Ishikawa (cell line): ENCODE data around the gene FHOD1.
A peak's percentile ranks its signal among the peaks of the same experiment; 100 is the strongest.

Experiments used
- CEBPB ChIP-seq: IDR thresholded peaks from 2 replicates; pipeline ENCODE4 v1.6.1; 2012
- CREB1 ChIP-seq: IDR thresholded peaks from 2 replicates; pipeline ENCODE4 v1.6.1; 2012; ENCODE audit warnings: low read depth
- EGR1 ChIP-seq: IDR thresholded peaks from 2 replicates; pipeline ENCODE4 v1.6.1; 2012
- EP300 ChIP-seq: IDR thresholded peaks from 2 replicates; pipeline ENCODE4 v1.6.1; 2012; ENCODE audit warnings: borderline replicate concordance
- FOXM1 ChIP-seq: IDR thresholded peaks from 2 replicates; pipeline ENCODE4 v1.6.1; 2012; ENCODE audit warnings: low read depth, borderline replicate concordance
- MAX ChIP-seq: IDR thresholded peaks from 2 replicates; pipeline ENCODE4 v1.6.1; 2012
- NFIC ChIP-seq: IDR thresholded peaks from 2 replicates; pipeline ENCODE4 v1.6.1; 2012
- RAD21 ChIP-seq: IDR thresholded peaks from 2 replicates; pipeline ENCODE4 v1.6.1; 2012; ENCODE audit warnings: low read depth
- REST ChIP-seq: IDR thresholded peaks from 2 replicates; pipeline ENCODE4 v1.6.1; 2012; ENCODE audit warnings: low read depth, mild to moderate bottlenecking
- TAF1 ChIP-seq: IDR thresholded peaks from 2 replicates; pipeline ENCODE4 v1.6.1; 2012; ENCODE audit warnings: low read depth, mild to moderate bottlenecking
- TCF12 ChIP-seq: IDR thresholded peaks from 2 replicates; pipeline ENCODE4 v1.6.1; 2012; ENCODE audit warnings: low read depth
- TEAD4 ChIP-seq: IDR thresholded peaks from 2 replicates; pipeline ENCODE4 v1.6.1; 2012
- USF1 ChIP-seq: IDR thresholded peaks from 2 replicates; pipeline ENCODE4 v1.6.1; 2012
- YY1 ChIP-seq: IDR thresholded peaks from 2 replicates; pipeline ENCODE4 v1.6.1; 2012; ENCODE audit warnings: low read depth
- ZBTB7A ChIP-seq: IDR thresholded peaks from 2 replicates; pipeline ENCODE4 v1.6.1; 2012; ENCODE audit warnings: low read depth

The FHOD1 gene

GRCh38 chr16:67246756-67247191, 507 bp downstream of the FHOD1 start:
- TF ChIP-seq MAX (no peak), TCF12 (no peak), RAD21 (peak; percentile 18; the same call in 1 of the 2 replicates), ZBTB7A (peak; percentile 50; the same call in 1 of the 2 replicates)

GRCh38 chr16:67246081-67246755, 1.1 kb downstream of the FHOD1 start:
- 0 out of 2 replicates have a peak, but pooled peaks have one; percentile 24 for TF ChIP-seq NFIC
- TF ChIP-seq ZBTB7A, result peak; percentile 99
- no peak for TF ChIP-seq YY1
- TF ChIP-seq TAF1, result peak; percentile 68
- TF ChIP-seq EP300, result peak; percentile 33; the same call in 1 of the 2 replicates
- TF ChIP-seq CEBPB, result 0 out of 2 replicates have a peak, but pooled peaks have one; percentile 27
- no peak for TF ChIP-seq FOXM1
- no peak; the same call in none of the 2 replicates for TF ChIP-seq USF1
- TF ChIP-seq RAD21, result peak; percentile 20; the same call in 1 of the 2 replicates
- TF ChIP-seq REST, result no peak
- peak; percentile 89 for TF ChIP-seq MAX
- 0 out of 2 replicates have a peak, but pooled peaks have one; percentile 54 for TF ChIP-seq EGR1
- TF ChIP-seq CREB1, result no peak
- TF ChIP-seq TEAD4, result peak; percentile 88
- peak; percentile 67; the same call in 1 of the 2 replicates for TF ChIP-seq TCF12

GRCh38 chr16:67245674-67246080, 1.6 kb downstream of the FHOD1 start:
- TF ChIP-seq USF1 (peak; percentile 91; the same call in 1 of the 2 replicates), CEBPB (no peak)

GRCh38 chr16:67245186-67245585, 2.1 kb downstream of the FHOD1 start:
- TF ChIP-seq YY1 (no peak), TCF12 (no peak), REST (no peak), EGR1 (no peak), USF1 (no peak), TAF1 (no peak), RAD21 (no peak), MAX (no peak), FOXM1 (no peak), NFIC (no peak), ZBTB7A (no peak), CREB1 (no peak), TEAD4 (no peak), EP300 (no peak), CEBPB (no peak)

GRCh38 chr16:67244387-67245185, 2.7 kb downstream of the FHOD1 start:
- TF ChIP-seq CREB1, result no peak
- TF ChIP-seq REST, result no peak
- no peak for TF ChIP-seq NFIC
- no peak for TF ChIP-seq TCF12
- no peak for TF ChIP-seq MAX
- TF ChIP-seq EGR1, result no peak
- TF ChIP-seq USF1, result no peak
- TF ChIP-seq FOXM1, result no peak
- no peak for TF ChIP-seq CEBPB
- no peak for TF ChIP-seq ZBTB7A
- TF ChIP-seq TEAD4, result no peak
- no peak for TF ChIP-seq EP300
